ENCODE data around the gene FAM184A.

DNA sequence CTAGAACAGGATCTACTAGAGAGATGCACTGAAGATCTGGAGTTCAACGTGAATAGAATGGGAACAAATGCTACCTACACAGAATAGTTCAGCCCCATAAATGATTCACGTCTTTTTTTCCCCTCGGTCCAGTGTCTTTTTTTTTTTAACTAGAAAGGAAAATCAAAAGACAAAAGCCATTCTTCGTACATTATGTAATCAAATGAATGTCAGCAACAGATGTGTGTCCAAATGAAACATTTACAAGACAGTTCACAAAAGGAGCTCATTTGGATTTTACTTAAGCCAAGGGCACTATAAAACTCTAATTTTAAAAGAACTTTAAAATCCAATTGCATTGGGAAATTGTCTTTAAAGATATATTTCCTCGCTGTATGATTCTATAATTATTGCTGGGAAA is 42.4 kb downstream of the FAM184A start:
- TF ChIP-seq EP300 (IDR thresholded peaks at IDR 0.05), result no peak
- TF ChIP-seq, protein P1, sequence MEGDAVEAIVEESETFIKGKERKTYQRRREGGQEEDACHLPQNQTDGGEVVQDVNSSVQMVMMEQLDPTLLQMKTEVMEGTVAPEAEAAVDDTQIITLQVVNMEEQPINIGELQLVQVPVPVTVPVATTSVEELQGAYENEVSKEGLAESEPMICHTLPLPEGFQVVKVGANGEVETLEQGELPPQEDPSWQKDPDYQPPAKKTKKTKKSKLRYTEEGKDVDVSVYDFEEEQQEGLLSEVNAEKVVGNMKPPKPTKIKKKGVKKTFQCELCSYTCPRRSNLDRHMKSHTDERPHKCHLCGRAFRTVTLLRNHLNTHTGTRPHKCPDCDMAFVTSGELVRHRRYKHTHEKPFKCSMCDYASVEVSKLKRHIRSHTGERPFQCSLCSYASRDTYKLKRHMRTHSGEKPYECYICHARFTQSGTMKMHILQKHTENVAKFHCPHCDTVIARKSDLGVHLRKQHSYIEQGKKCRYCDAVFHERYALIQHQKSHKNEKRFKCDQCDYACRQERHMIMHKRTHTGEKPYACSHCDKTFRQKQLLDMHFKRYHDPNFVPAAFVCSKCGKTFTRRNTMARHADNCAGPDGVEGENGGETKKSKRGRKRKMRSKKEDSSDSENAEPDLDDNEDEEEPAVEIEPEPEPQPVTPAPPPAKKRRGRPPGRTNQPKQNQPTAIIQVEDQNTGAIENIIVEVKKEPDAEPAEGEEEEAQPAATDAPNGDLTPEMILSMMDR (IDR thresholded peaks at IDR 0.05), result no peak
